OCI-LY3 (cell line): ENCODE results near the gene ANKRD33.

Experiments
- EZH2phosphoT487 ChIP-seq: fragments of 200-600 bp; shearing (Covaris generic); IDR thresholded peaks from 2 replicates; pipeline ENCODE4 v1.6.1; 2018; ENCODE audit warnings: antibody characterized with exemption, mixed run types, low read depth
- TF ChIP-seq, protein P1 (sequence below): fragments of 200-600, 300-600 bp; sonication (generic); IDR thresholded peaks from 2 replicates; pipeline ENCODE4 v1.5.1; 2014; ENCODE audit warnings: antibody characterized with exemption, low read length, low read depth

DNA sequence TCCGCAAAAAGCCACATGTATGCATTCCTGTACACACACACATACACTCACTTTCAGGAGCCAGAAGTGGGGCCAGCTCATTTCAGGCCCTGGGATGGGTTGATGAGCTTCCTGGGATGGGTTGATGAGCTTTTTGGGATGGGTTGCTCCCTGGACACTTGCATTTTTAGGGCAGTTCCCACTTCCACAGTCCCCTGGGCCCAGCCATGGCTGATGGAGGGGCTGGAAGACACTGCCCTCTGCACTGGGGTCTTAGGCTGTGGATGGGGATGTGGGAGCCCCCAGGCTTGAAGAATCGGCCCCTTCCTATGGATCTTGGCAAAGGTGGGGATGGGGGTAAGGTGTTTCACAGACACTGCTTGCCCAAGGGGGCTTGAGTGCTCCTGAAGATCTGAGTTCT lies 32.1 kb downstream of the ANKRD33 start:
- TF ChIP-seq, protein P1, sequence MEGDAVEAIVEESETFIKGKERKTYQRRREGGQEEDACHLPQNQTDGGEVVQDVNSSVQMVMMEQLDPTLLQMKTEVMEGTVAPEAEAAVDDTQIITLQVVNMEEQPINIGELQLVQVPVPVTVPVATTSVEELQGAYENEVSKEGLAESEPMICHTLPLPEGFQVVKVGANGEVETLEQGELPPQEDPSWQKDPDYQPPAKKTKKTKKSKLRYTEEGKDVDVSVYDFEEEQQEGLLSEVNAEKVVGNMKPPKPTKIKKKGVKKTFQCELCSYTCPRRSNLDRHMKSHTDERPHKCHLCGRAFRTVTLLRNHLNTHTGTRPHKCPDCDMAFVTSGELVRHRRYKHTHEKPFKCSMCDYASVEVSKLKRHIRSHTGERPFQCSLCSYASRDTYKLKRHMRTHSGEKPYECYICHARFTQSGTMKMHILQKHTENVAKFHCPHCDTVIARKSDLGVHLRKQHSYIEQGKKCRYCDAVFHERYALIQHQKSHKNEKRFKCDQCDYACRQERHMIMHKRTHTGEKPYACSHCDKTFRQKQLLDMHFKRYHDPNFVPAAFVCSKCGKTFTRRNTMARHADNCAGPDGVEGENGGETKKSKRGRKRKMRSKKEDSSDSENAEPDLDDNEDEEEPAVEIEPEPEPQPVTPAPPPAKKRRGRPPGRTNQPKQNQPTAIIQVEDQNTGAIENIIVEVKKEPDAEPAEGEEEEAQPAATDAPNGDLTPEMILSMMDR, result no peak
- TF ChIP-seq EZH2phosphoT487, result no peak
